GM23338 (cell line): ENCODE results near the gene MSN. TPM values are rescaled to one million over a fixed set of nuclear protein-coding genes. Genes with fewer than 3 reads are reported as not detected.

Experiments used
- ATAC-seq: fragments of 200-7000 bp; cut with Tn5 transposase; 3 replicates; pipeline ENCODE4 v1.9.1; 2020
- DNase-seq: peaks from one replicate; pipeline ENCODE4 v3.0.0-alpha.2; 2015; ENCODE audit warnings: low spot score
- H2AFZ ChIP-seq: fragments of 200-600 bp; sonication (generic); 2 replicates; pipeline ENCODE4 v1.8.0; 2016; ENCODE audit warnings: antibody characterized with exemption, mild to moderate bottlenecking, moderate library complexity
- H3F3A ChIP-seq: fragments of 200-600 bp; sonication (generic); replicated peaks from 2 replicates; pipeline ENCODE4 v1.8.0; 2017; ENCODE audit warnings: antibody characterized with exemption, mixed run types, low read depth
- H3K27ac ChIP-seq: fragments of 200-600 bp; sonication (generic); 2 replicates; pipeline ENCODE4 v1.6.1; 2016; ENCODE audit warnings: low read depth
- H3K27me3 ChIP-seq: fragments of 200-600 bp; sonication (generic); 2 replicates; pipeline ENCODE4 v1.8.0; 2016; ENCODE audit warnings: mild to moderate bottlenecking, mixed run types, moderate library complexity; ENCODE audit not compliant: insufficient read depth
- H3K36me3 ChIP-seq: fragments of 200-600 bp; sonication (generic); 2 replicates; pipeline ENCODE4 v1.8.0; 2016; ENCODE audit warnings: mild to moderate bottlenecking; ENCODE audit not compliant: insufficient read depth
- H3K4me1 ChIP-seq: fragments of 200-600 bp; sonication (generic); 2 replicates; pipeline ENCODE4 v1.8.0; 2016; ENCODE audit warnings: mild to moderate bottlenecking, moderate library complexity; ENCODE audit not compliant: insufficient read depth
- H3K4me2 ChIP-seq: fragments of 200-600 bp; sonication (generic); 2 replicates; pipeline ENCODE4 v1.7.1; 2017; ENCODE audit warnings: mixed run types
- H3K4me3 ChIP-seq: fragments of 200-600 bp; sonication (generic); 2 replicates; pipeline ENCODE4 v1.6.1; 2016; ENCODE audit warnings: mixed run types
- H3K79me2 ChIP-seq: fragments of 200-600 bp; sonication (generic); replicated peaks from 2 replicates; pipeline ENCODE4 v1.8.0; 2017; ENCODE audit warnings: mild to moderate bottlenecking; ENCODE audit not compliant: insufficient read depth
- H3K9me2 ChIP-seq: fragments of 200-600 bp; sonication (generic); 2 replicates; pipeline ENCODE4 v1.8.0; 2017; ENCODE audit not compliant: insufficient read depth
- H4K20me1 ChIP-seq: fragments of 200-600 bp; sonication (generic); replicated peaks from 2 replicates; pipeline ENCODE4 v1.8.0; 2017; ENCODE audit warnings: mild to moderate bottlenecking; ENCODE audit not compliant: insufficient read depth
- H3K27ac Mint-ChIP-seq: 2 replicates; pipeline ENCODE4 v1.8.0; 2020; ENCODE audit warnings: inconsistent platforms, mild to moderate bottlenecking, moderate library complexity, mixed read lengths
- H3K27me3 Mint-ChIP-seq: 3 replicates; pipeline ENCODE4 v1.8.0; 2022; ENCODE audit warnings: low read depth, mild to moderate bottlenecking, moderate library complexity, mixed read lengths, inconsistent platforms; ENCODE audit not compliant: insufficient read depth, poor library complexity
- H3K36me3 Mint-ChIP-seq: 3 replicates; pipeline ENCODE4 v1.8.0; 2021; ENCODE audit warnings: low read depth, mild to moderate bottlenecking, inconsistent platforms, moderate library complexity, mixed read lengths
- H3K4me1 Mint-ChIP-seq: 3 replicates; pipeline ENCODE4 v1.8.0; 2020; ENCODE audit warnings: mild to moderate bottlenecking, inconsistent platforms, mixed read lengths
- H3K4me3 Mint-ChIP-seq: 3 replicates; pipeline ENCODE4 v1.8.0; 2021; ENCODE audit warnings: moderate library complexity, mild to moderate bottlenecking, inconsistent platforms, mixed read lengths
- H3K9me3 Mint-ChIP-seq: 3 replicates; pipeline ENCODE4 v1.8.0; 2020; ENCODE audit warnings: moderate library complexity, mild to moderate bottlenecking, inconsistent platforms, mixed read lengths
- CREB1 ChIP-seq: fragments of 250-450 bp; sonication (Bioruptor Pico); IDR thresholded peaks from 2 replicates; pipeline ENCODE4 v1.5.0; 2020; ENCODE audit warnings: low read depth, mild to moderate bottlenecking, moderate library complexity
- EZH2 ChIP-seq: fragments of 200-600 bp; sonication (generic); IDR thresholded peaks from one replicate; pipeline ENCODE4 v1.8.0; 2017; ENCODE audit warnings: antibody characterized with exemption, mild to moderate bottlenecking, low read depth; ENCODE audit not compliant: unreplicated experiment
- EZH2phosphoT487 ChIP-seq: fragments of 200-600 bp; sonication (generic); IDR thresholded peaks from one replicate; pipeline ENCODE4 v1.8.1; 2018; ENCODE audit warnings: antibody characterized with exemption; ENCODE audit not compliant: unreplicated experiment
- JUNB ChIP-seq: IDR thresholded peaks from one replicate; pipeline ENCODE4 v1.6.1; 2016; ENCODE audit warnings: antibody characterized with exemption; ENCODE audit not compliant: unreplicated experiment
- NANOG ChIP-seq: IDR thresholded peaks from 2 replicates; pipeline ENCODE4 v1.6.1; 2016; ENCODE audit warnings: antibody characterized with exemption, borderline replicate concordance
- POLR2AphosphoS5 ChIP-seq: IDR thresholded peaks from 2 replicates; pipeline ENCODE4 v1.6.1; 2016; ENCODE audit warnings: antibody characterized with exemption, low read depth
- REST ChIP-seq: IDR thresholded peaks from one replicate; pipeline ENCODE4 v1.6.1; 2018; ENCODE audit warnings: antibody characterized with exemption; ENCODE audit not compliant: unreplicated experiment
- STAT1 ChIP-seq: IDR thresholded peaks from one replicate; pipeline ENCODE4 v1.6.1; 2016; ENCODE audit warnings: antibody characterized with exemption; ENCODE audit not compliant: unreplicated experiment
- ZNF114 ChIP-seq: fragments of 250-450 bp; sonication (Bioruptor Pico); IDR thresholded peaks from 2 replicates; pipeline ENCODE4 v1.5.0; 2020; ENCODE audit warnings: mild to moderate bottlenecking, moderate library complexity
- ZNF331 ChIP-seq: fragments of 250-450 bp; sonication (Bioruptor Pico); IDR thresholded peaks from 2 replicates; pipeline ENCODE4 v1.5.0; 2020; ENCODE audit warnings: low read depth, mild to moderate bottlenecking, moderate library complexity
- ZNF462 ChIP-seq: fragments of 250-450 bp; sonication (Bioruptor Pico); IDR thresholded peaks from 2 replicates; pipeline ENCODE4 v1.5.0; 2020; ENCODE audit warnings: mild to moderate bottlenecking, moderate library complexity
- polyA plus RNA-seq: library from polyadenylated mRNA; unstranded; fragments of >200 nt; fragmentation: Nextera tagmentation; extraction: Ambion mirVana; gene quantifications from 2 replicates; pipeline ENCODE4 v1.2.1, GENCODE V29; 2016
- total RNA-seq: library from RNA; depleted of rRNA; stranded (reverse); fragments of >200 nt; shearing (Covaris generic); gene quantifications from 2 replicates; pipeline ENCODE4 v1.2.3, GENCODE V29; 2014
- TF ChIP-seq, protein P1 (sequence below), 2 experiments: fragments of 200-600 bp in 1 of 2; sonication (generic) in 1 of 2; conservative IDR thresholded peaks; 2 replicates each; pipeline versions ENCODE4 v1.5.1 to v1.6.1; 2016 to 2017; ENCODE audit warnings: antibody characterized with exemption in 2 of 2, low read depth in 2 of 2, mild to moderate bottlenecking in 2 of 2, moderate library complexity in 1 of 2
- TF ChIP-seq, protein P2 (sequence below): IDR thresholded peaks from 2 replicates; pipeline ENCODE4 v1.6.1; 2016; ENCODE audit warnings: antibody characterized with exemption

Gene MSN
- total and polyA plus RNA-seq, 2 experiments from 2014 or later = 49.2 to 120 TPM

DNA sequence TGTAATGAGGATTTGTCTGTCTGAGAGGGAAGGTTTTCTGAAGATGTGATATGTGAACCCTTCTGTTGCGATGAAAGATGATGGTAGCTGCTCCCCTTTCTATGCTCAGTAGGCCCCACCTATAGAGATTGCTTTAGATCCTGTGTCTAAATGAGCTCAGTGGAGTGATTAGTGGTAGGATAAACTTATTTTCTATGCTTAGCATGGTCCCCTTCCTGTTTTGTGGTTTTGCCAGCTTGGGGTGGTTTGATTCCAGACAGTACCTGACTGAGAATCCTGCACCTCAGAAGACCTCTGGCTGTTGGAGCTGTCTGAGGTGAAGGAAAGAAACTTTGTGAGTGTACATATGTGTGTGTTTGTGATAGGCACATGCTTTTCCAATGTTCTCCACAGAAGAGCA lies 17.7 kb downstream of the MSN start:
- Histone ChIP-seq H3K36me3 (no peaks in the 10 kb centered on the region), H3K9me2 (no peaks in the 10 kb centered on the region), H3K4me2 (no peak overlapping the region), H3K27me3 (no peaks in the 10 kb centered on the region), H4K20me1 (no peaks in the 10 kb centered on the region), H3K4me3 (no peak overlapping the region), H3F3A (no peaks in the 10 kb centered on the region), H3K27ac (no peak overlapping the region), H3K4me1 (no peaks in the 10 kb centered on the region), H2AFZ (no peak overlapping the region), H3K79me2 (peaks cover 89% of the 10 kb centered on the region)
- Mint-ChIP-seq H3K4me1 (peaks cover 15% of the 10 kb centered on the region), H3K36me3 (peaks cover 12% of the 10 kb centered on the region), H3K27ac (no peak overlapping the region), H3K27me3 (no peaks in the 10 kb centered on the region), H3K9me3 (no peaks in the 10 kb centered on the region; the same call in 2 of the 3 replicates), H3K4me3 (no peak overlapping the region)
- no peak for DNase-seq
- no peak for TF ChIP-seq POLR2AphosphoS5
- TF ChIP-seq JUNB = no peak
- no peak for TF ChIP-seq ZNF114 (CRISPR knock-in tag)
- TF ChIP-seq ZNF331 (CRISPR knock-in tag) = no peak
- TF ChIP-seq STAT1 = no peak
- TF ChIP-seq, protein P1, sequence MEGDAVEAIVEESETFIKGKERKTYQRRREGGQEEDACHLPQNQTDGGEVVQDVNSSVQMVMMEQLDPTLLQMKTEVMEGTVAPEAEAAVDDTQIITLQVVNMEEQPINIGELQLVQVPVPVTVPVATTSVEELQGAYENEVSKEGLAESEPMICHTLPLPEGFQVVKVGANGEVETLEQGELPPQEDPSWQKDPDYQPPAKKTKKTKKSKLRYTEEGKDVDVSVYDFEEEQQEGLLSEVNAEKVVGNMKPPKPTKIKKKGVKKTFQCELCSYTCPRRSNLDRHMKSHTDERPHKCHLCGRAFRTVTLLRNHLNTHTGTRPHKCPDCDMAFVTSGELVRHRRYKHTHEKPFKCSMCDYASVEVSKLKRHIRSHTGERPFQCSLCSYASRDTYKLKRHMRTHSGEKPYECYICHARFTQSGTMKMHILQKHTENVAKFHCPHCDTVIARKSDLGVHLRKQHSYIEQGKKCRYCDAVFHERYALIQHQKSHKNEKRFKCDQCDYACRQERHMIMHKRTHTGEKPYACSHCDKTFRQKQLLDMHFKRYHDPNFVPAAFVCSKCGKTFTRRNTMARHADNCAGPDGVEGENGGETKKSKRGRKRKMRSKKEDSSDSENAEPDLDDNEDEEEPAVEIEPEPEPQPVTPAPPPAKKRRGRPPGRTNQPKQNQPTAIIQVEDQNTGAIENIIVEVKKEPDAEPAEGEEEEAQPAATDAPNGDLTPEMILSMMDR (conservative IDR thresholded peaks at IDR 0.05; ENCODE audit: low read depth in 2 of 2) = no peak
- no peak for TF ChIP-seq ZNF462 (CRISPR knock-in tag)
- no peak for TF ChIP-seq CREB1
- TF ChIP-seq EZH2 = no peak
- TF ChIP-seq REST = no peak
- TF ChIP-seq, protein P2, sequence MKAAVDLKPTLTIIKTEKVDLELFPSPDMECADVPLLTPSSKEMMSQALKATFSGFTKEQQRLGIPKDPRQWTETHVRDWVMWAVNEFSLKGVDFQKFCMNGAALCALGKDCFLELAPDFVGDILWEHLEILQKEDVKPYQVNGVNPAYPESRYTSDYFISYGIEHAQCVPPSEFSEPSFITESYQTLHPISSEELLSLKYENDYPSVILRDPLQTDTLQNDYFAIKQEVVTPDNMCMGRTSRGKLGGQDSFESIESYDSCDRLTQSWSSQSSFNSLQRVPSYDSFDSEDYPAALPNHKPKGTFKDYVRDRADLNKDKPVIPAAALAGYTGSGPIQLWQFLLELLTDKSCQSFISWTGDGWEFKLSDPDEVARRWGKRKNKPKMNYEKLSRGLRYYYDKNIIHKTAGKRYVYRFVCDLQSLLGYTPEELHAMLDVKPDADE = no peak
- no peak for TF ChIP-seq NANOG
- TF ChIP-seq EZH2phosphoT487 = no peak
- no peak for ATAC-seq
